HepG2 (cell line): ENCODE data around the gene CTCF. TPM values are rescaled to one million over a fixed set of nuclear protein-coding genes. Genes with fewer than 3 reads are reported as not detected.

ENCODE experiments used
- ARID2 ChIP-seq: sonication (generic); formaldehyde crosslinking; IDR thresholded peaks from 2 replicates; pipeline ENCODE4 v1.8.1; 2022; ENCODE audit warnings: mild to moderate bottlenecking, missing genetic modification reagents, borderline replicate concordance
- HNF1A ChIP-seq, 2 experiments: sonication (generic) in 1 of 2; formaldehyde crosslinking in 1 of 2; IDR thresholded peaks; 2 replicates each; pipeline versions ENCODE4 v1.4.0 to v1.6.1; 2016 to 2020; ENCODE audit warnings: borderline replicate concordance in 1 of 2, low read depth in 1 of 2, mild to moderate bottlenecking in 1 of 2, missing genetic modification reagents in 1 of 2
- NCOA2 ChIP-seq: sonication (generic); formaldehyde crosslinking; IDR thresholded peaks from 2 replicates; pipeline ENCODE4 v1.8.0; 2022; ENCODE audit warnings: inconsistent platforms
- NFATC3 ChIP-seq: sonication (generic); formaldehyde crosslinking; IDR thresholded peaks from 2 replicates; pipeline ENCODE4 v1.5.1; 2020; ENCODE audit warnings: mild to moderate bottlenecking, missing genetic modification reagents
- SIN3B ChIP-seq: fragments of 150-350 bp; IDR thresholded peaks from 2 replicates; pipeline ENCODE4 v1.6.1; 2014; ENCODE audit warnings: low read length
- SIX1 ChIP-seq: sonication (generic); formaldehyde crosslinking; IDR thresholded peaks from 2 replicates; pipeline ENCODE4 v1.4.0; 2020; ENCODE audit warnings: missing genetic modification reagents, borderline replicate concordance
- TCF12 ChIP-seq, 2 experiments: fragments of 450-650 bp in 1 of 2; sonication (generic) in 1 of 2; formaldehyde crosslinking in 1 of 2; IDR thresholded peaks; 2 replicates each; pipeline versions ENCODE4 v1.6.1 to v1.8.0; 2017 to 2022; ENCODE audit warnings: antibody characterized with exemption in 1 of 2, mild to moderate bottlenecking in 1 of 2, missing genetic modification reagents in 1 of 2, moderate library complexity in 1 of 2
- ZIK1 ChIP-seq: sonication (generic); formaldehyde crosslinking; IDR thresholded peaks from 2 replicates; pipeline ENCODE4 v1.5.0; 2020; ENCODE audit warnings: mild to moderate bottlenecking, low read depth, missing genetic modification reagents, borderline replicate concordance
- ZKSCAN8 ChIP-seq: IDR thresholded peaks from 2 replicates; pipeline ENCODE4 v1.6.1; 2016; ENCODE audit warnings: borderline replicate concordance, missing genetic modification reagents, missing compliant biosample characterization
- ZMAT3 ChIP-seq: sonication (generic); formaldehyde crosslinking; conservative IDR thresholded peaks from 2 replicates; pipeline ENCODE4 v1.7.0; 2021; ENCODE audit warnings: missing genetic modification reagents
- ZNF143 ChIP-seq: sonication (generic); formaldehyde crosslinking; IDR thresholded peaks from 2 replicates; pipeline ENCODE4 v1.4.0; 2020; ENCODE audit warnings: missing genetic modification reagents
- ZNF281 ChIP-seq: sonication (generic); formaldehyde crosslinking; IDR thresholded peaks from 2 replicates; pipeline ENCODE4 v1.4.0; 2020; ENCODE audit warnings: missing genetic modification reagents, borderline replicate concordance
- ZNF367 ChIP-seq: sonication (generic); formaldehyde crosslinking; IDR thresholded peaks from 2 replicates; pipeline ENCODE4 v1.4.0; 2020; ENCODE audit warnings: missing genetic modification reagents, borderline replicate concordance
- ZNF713 ChIP-seq: sonication (generic); formaldehyde crosslinking; IDR thresholded peaks from 2 replicates; pipeline ENCODE4 v1.4.0; 2020; ENCODE audit warnings: mild to moderate bottlenecking, missing genetic modification reagents
- ZNF746 ChIP-seq: sonication (generic); formaldehyde crosslinking; IDR thresholded peaks from 2 replicates; pipeline ENCODE4 v1.8.0; 2022; ENCODE audit warnings: mild to moderate bottlenecking, missing genetic modification reagents
- ZNF749 ChIP-seq: sonication (generic); formaldehyde crosslinking; IDR thresholded peaks from 2 replicates; pipeline ENCODE4 v1.8.0; 2022; ENCODE audit warnings: mild to moderate bottlenecking, missing genetic modification reagents, moderate library complexity, borderline replicate concordance
- polyA plus RNA-seq, 8 experiments: library from polyadenylated mRNA; depleted of rRNA in 3 of 8; stranded (reverse) in 7 of 8; unstranded in 1 of 8; fragments of >200 nt; fragmentation: Illumina TruSeq in 4 of 8; extraction: Trizol in 4 of 8; gene quantifications; 2 replicates each; pipeline versions ENCODE4 v1.2.1 to v1.2.3, GENCODE V29; 2011 to 2016; ENCODE audit warnings: low read depth in 4 of 8, missing spikeins in 1 of 8, mixed read lengths in 1 of 8; ENCODE audit not compliant: insufficient read depth in 1 of 8
- total RNA-seq, 5 experiments: library from RNA; depleted of rRNA; stranded (reverse); fragments of >200 nt; fragmentation: Illumina TruSeq; extraction: Trizol; gene quantifications; 2 replicates each; pipeline ENCODE4 v1.2.3, GENCODE V29; 2016; ENCODE audit warnings: low read depth in 1 of 5
- TF ChIP-seq, protein P1 (sequence below): sonication (generic); formaldehyde crosslinking; IDR thresholded peaks from 2 replicates; pipeline ENCODE4 v1.8.0; 2022; ENCODE audit warnings: mild to moderate bottlenecking, missing genetic modification reagents, moderate library complexity
- TF ChIP-seq, protein P2 (sequence below): sonication (generic); formaldehyde crosslinking; IDR thresholded peaks from 2 replicates; pipeline ENCODE4 v1.4.0; 2020; ENCODE audit warnings: missing genetic modification reagents

Gene CTCF
- total and polyA plus RNA-seq, 2 of the 13 experiments (the other 11 are each of a cell fraction or from before 2014, with no cell fraction given): 19.5 to 37.5 TPM

GRCh38 chr16:67562918-67563707 lies 787 bp downstream of the CTCF start (continued):
- TF ChIP-seq HNF1A (IDR thresholded peaks at IDR 0.05; ENCODE audit: low read depth) (no peak), HNF1A (CRISPR knock-in tag; IDR thresholded peaks at IDR 0.05; ENCODE audit: borderline replicate concordance) (no peak; the same call in 1 of the 2 replicates), ZKSCAN8 (CRISPR knock-in tag) (no peak), ZNF281 (CRISPR knock-in tag) (peak; percentile 58; the same call in 1 of the 2 replicates), ZIK1 (peak; percentile 82; the same call in 1 of the 2 replicates), ZNF143 (CRISPR knock-in tag) (peak; percentile 36; the same call in 1 of the 2 replicates), ZNF746 (CRISPR knock-in tag) (peak; percentile 73), SIX1 (no peak), ZNF713 (CRISPR knock-in tag) (no peak), ARID2 (CRISPR knock-in tag) (no peak), ZMAT3 (CRISPR knock-in tag) (peak; percentile 54), NCOA2 (no peak; the same call in 1 of the 2 replicates), NFATC3 (CRISPR knock-in tag) (no peak), ZNF749 (no peak; the same call in 1 of the 2 replicates), TCF12 (IDR thresholded peaks at IDR 0.05) (no peak), TCF12 (CRISPR knock-in tag; IDR thresholded peaks at IDR 0.05) (0 out of 2 replicates have a peak, but pooled peaks have one; percentile 23), ZNF367 (CRISPR knock-in tag) (no peak), SIN3B (no peak)
- TF ChIP-seq, protein P1, sequence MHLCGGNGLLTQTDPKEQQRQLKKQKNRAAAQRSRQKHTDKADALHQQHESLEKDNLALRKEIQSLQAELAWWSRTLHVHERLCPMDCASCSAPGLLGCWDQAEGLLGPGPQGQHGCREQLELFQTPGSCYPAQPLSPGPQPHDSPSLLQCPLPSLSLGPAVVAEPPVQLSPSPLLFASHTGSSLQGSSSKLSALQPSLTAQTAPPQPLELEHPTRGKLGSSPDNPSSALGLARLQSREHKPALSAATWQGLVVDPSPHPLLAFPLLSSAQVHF: 0 out of 2 replicates have a peak, but pooled peaks have one; percentile 66
- TF ChIP-seq, protein P2, sequence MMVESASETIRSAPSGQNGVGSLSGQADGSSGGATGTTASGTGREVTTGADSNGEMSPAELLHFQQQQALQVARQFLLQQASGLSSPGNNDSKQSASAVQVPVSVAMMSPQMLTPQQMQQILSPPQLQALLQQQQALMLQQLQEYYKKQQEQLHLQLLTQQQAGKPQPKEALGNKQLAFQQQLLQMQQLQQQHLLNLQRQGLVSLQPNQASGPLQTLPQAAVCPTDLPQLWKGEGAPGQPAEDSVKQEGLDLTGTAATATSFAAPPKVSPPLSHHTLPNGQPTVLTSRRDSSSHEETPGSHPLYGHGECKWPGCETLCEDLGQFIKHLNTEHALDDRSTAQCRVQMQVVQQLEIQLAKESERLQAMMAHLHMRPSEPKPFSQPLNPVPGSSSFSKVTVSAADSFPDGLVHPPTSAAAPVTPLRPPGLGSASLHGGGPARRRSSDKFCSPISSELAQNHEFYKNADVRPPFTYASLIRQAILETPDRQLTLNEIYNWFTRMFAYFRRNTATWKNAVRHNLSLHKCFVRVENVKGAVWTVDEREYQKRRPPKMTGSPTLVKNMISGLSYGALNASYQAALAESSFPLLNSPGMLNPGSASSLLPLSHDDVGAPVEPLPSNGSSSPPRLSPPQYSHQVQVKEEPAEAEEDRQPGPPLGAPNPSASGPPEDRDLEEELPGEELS: 0 out of 2 replicates have a peak, but pooled peaks have one; percentile 18
